Peyer's patch (tissue), 4 donors: ENCODE data around the gene GAK.

Source experiments
- POLR2A ChIP-seq, 2 donors: fragments of 450-650 bp; IDR thresholded peaks; one replicate each; pipeline ENCODE4 v1.5.1; 2017; ENCODE audit warnings: antibody characterized with exemption in 2 of 2, mild to moderate bottlenecking in 2 of 2, moderate library complexity in 2 of 2
- TF ChIP-seq, protein P1 (sequence below), 6 experiments: fragments of 450-650 bp in 4 of 6; fragments of 200-600 bp in 2 of 6; sonication (generic) in 1 of 6; IDR thresholded peaks; one replicate each; pipeline ENCODE4 v1.5.1; 2017 to 2019; ENCODE audit warnings: antibody characterized with exemption in 6 of 6, mild to moderate bottlenecking in 3 of 6, moderate library complexity in 1 of 6

DNA sequence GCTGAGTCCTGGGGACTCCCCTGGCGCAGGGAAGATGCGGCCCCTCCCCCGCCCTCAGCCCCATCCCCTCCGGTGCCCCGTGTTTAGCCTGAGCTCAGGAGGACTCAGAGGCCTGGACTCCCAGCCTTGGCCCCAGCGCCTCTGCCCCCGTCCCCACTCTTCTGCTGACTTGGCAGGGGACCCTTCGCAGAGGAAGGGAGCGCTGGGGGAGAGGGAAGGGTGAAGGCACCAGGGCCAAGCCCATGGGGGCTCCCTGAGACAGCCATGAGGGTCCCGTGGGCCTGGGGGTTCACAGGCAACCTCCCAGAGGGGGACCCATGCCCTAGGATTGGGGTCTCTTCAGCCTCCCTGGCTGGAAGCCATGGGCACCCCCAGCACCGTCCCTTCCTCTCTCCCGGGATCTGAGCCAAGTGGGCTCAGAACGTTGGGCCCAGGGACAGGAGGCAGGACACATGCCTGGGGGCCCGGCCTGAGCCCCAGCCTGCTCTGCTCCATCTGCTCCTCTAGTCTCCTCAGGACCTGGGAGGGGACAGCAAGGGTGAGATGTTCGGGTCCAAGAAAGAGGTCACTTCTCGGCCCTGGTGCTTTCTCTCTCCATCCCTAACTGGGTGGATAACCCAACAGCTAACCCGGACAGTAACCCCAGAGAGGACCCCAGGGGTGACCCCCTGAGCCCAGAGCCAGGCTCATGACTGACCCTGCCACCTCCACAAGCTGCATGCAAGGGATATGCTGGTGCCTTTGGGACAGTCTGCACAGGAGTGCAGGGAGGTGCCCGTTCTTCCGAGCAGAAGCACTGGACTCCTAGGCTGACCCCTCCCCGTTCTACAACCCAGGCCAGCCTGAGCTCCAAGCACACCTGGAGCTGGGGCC is 104.7 kb downstream of the GAK start:
- TF ChIP-seq POLR2A (IDR thresholded peaks at IDR 0.05), result no peak
- TF ChIP-seq, protein P1, sequence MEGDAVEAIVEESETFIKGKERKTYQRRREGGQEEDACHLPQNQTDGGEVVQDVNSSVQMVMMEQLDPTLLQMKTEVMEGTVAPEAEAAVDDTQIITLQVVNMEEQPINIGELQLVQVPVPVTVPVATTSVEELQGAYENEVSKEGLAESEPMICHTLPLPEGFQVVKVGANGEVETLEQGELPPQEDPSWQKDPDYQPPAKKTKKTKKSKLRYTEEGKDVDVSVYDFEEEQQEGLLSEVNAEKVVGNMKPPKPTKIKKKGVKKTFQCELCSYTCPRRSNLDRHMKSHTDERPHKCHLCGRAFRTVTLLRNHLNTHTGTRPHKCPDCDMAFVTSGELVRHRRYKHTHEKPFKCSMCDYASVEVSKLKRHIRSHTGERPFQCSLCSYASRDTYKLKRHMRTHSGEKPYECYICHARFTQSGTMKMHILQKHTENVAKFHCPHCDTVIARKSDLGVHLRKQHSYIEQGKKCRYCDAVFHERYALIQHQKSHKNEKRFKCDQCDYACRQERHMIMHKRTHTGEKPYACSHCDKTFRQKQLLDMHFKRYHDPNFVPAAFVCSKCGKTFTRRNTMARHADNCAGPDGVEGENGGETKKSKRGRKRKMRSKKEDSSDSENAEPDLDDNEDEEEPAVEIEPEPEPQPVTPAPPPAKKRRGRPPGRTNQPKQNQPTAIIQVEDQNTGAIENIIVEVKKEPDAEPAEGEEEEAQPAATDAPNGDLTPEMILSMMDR (IDR thresholded peaks at IDR 0.05), result no peak
